GM20000 (cell line): ENCODE measurements around the gene PCDH19.

Source experiments
- DNase-seq: peaks from one replicate; pipeline ENCODE4 v3.0.0; 2012; ENCODE audit warnings: low spot score
- CTCF ChIP-seq: IDR thresholded peaks from 2 replicates; pipeline ENCODE4 v1.5.1; 2012; ENCODE audit warnings: mild to moderate bottlenecking, control low read depth; ENCODE audit errors: extremely low read depth, missing control alignments

Gene PCDH19

DNA sequence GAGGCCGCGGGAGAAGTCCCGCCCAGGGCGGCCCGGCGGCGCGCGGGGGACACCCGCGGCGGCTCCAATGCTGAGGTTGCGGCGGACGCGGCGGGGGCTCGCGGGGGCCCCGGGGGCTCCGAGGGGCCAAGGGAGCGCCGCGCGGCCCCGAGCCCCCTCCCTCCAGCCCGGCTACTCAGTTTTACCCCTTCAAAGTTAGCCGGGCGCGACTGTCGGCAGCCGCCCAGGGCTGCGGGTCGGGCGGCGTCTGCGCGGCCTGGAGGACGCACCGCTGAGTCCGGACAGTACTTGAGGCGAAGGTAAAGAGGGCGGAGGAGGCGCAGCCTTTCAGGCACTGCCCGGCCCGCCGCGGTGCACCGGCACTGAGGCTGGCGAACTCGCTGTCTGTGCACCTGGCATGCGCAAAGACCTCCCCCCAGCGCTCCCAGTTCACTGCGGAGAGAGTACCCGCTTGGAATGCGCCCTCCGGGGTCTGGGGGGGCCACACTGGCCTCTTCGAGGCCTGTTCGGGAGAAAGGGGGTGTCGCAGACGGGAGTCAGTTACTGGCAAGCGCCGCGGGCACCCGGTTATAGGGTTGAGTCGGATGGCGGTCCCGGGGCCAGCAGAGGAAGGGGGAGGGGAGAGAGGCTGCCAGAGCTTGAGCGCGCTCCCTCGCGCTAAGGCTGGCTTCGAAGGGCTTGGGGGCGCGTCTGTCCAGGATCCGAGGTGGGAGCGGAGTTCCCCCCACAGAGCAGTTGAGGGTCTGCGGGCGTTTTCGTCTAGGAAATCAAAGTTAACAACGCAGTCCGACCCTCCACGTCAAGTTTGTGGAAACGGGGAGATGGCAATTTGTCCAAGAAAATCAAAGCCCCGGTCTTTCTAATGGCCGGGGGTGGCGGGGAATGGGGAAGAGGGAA is 1.1 kb downstream of the PCDH19 start:
- TF ChIP-seq CTCF = no peak
- peak; percentile 14 for DNase-seq

- TF ChIP-seq CTCF = no peak
- peak; percentile 7 for DNase-seq
These were observed 2.0 kb downstream of the PCDH19 start for GRCh38 chrX:100407784-100408712.

GRCh38 chrX:100407147-100407783 is 2.8 kb downstream of the PCDH19 start:
- DNase-seq = no peak

DNA sequence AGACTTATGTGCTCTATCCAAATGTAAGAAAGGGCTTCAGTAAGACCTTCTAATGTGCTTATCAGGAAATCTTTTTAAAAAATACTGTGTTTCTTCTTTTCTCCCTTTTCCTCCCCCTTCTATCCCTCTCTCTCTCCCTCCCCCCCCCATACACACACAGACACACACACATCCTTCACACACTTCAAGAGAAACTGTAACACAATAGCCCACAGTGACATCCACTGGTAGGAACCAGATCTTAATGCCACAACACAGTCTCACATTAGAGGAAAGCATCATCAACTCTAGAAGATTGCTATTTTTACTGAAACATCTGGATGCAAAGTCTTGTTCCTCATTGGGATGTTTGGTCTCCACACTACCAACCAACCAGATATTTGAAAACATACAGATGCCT is 4.6 kb downstream of the PCDH19 start:
- no peak for TF ChIP-seq CTCF
- DNase-seq = no peak

More at GRCh38 chrX:100407147-100407783, 2.8 kb downstream of the PCDH19 start:
- TF ChIP-seq CTCF = no peak

DNA sequence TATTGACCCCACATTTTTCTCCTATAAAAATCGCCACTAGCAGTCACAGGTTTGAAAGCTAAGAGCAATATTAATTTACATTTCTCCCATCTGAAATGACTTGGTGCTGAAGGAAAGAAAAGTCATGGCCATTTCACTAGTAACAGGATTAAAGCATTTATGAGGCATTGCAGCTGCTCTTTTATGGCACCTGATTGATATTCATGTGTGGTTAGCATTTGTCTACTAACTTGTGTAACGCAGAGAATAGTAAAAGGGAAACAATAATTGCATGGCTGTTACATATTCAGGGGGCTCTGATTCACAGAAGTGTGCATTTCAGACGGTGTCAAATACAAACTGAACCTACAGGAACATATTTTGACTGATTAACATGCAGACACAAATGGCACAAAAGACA is 5.2 kb downstream of the PCDH19 start:
- no peak for DNase-seq
- no peak for TF ChIP-seq CTCF

GRCh38 chrX:100395781-100396180 is 14.3 kb downstream of the PCDH19 start:
- no peak for DNase-seq
- TF ChIP-seq CTCF = no peak
